Hematopoietic multipotent progenitor cell treated with erythropoietin and hydrocortisone succinate and interleukin-3 and kit ligand, for 17 days (in vitro differentiated cells): Measurements from ENCODE around the gene SLX4.

Experiments used
- DNase-seq: peaks from one replicate; pipeline ENCODE4 v3.0.0-alpha.2; 2015; ENCODE audit warnings: low spot score

SLX4 gene

DNA sequence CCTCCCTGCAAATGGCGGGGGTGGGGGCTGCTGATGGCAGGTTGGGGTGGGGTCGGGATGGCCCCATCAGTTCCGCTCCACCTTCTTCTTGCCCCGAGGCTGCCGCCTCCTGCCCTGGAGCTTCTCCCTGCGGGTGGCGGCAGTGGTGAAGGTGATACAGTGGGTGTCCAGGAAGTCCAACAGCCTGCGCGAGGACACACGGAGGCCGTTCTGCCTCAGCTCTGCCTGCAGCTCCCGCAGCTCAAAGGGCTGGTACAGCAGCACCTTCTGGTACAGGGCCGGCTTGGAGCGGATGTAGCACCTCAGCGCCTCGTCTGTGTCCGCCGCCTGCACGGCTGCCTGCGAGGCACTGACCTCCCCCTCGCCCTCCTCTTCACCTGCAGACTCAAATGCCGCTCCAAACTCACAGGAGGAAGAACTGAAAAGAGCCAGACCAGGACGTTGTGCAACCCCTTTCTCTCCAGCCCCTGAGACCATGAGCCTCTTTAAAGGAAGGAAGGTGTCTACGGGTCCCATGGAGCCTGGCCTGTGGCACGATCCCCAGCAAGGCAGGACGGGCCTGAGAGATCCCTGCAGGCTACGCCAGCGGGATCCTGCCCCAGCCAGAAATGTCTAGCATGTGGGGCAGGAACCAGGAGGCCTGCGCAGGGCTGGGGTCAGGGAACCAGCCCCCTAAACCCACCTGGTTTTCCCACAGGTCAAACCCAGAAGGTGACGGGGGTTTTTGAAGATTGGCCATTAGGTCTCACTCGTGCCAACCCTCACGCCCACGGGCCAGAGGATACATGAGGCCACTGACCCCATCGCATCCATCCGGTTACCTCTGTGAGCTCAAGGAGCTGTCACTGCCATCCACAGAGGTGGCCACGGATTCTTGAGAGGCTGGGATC, 28.9 kb downstream of the SLX4 start:
- no peak for DNase-seq

DNA sequence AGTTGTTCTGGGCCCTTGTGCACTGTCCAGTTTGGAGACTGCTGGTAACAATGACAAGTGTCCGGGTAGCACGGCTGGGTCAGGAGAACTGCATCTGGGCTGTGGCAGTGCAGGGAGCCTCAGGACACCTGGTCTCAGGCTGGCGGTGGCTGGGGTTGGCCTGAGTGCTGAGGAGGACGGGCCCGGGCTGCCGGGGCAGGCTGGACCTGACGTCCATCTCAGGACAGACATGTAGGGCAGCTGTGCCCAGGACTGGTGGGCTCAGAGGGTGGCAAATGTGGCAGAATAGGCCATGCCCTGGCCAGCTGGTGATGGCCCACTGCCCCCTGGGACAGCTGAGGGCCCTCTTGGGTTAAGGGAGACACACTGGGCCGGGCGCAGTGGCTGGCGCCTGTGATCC, 30.0 kb downstream of the SLX4 start:
- DNase-seq = no peak

DNA sequence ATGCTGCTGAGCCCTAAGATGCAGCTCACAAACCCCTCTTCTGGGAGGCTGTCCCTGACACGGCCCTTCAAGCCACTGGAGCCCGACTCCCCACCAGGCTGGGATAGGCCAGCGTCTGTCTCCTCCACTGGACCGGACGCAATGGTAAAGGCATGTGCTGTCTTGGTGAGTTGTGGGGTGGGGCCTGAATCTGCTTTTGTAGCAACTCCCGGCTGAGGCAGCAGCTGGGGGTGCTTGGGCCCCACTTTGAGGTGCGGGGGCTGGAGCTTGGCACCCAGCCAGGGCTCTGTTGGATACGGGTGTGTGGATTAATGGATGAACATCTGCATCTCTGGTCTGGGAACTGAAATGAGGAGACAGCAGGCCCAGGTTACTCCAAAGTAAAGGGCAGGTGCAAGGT, 30.7 kb downstream of the SLX4 start:
- DNase-seq = no peak

DNA sequence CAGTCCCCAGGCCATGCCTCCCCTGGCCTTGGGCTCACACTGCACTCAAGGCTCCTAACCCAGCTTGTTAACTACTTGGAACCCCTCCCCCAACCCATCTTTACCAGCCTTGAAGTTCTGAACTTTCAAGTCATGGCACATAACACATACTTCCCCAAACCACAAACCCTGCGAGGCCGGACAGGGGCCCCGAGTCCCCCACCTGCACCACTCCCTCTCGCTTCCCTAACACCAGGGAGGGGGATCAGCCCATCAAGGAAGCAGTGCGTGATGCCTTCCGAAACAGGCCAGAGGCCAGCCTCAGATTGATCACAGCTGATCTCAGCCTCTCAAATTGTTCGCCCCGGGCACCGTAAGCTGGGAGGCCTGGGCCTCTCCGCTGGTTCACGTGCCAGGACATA, 31.2 kb downstream of the SLX4 start:
- DNase-seq = no peak

DNA sequence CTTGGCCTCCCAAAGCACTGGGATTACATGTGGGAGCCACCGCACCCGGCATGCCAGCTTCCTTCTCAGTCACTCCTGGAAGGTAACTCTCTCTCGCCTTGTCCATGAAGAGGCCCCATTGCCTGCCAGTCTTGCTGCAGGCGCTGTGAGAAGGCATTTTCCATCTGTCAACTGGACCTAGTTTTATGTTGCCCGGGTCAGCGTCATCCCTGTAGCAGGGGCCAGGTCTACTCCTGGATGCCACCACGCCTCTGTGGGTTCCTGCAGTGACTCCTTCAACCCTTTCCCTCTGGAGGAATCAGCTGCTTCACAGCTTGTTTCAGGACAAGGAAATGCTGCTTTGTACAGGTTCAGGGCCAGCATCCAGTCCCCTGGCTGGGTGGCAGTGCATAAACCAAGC, 31.6 kb downstream of the SLX4 start:
- DNase-seq = no peak

DNA sequence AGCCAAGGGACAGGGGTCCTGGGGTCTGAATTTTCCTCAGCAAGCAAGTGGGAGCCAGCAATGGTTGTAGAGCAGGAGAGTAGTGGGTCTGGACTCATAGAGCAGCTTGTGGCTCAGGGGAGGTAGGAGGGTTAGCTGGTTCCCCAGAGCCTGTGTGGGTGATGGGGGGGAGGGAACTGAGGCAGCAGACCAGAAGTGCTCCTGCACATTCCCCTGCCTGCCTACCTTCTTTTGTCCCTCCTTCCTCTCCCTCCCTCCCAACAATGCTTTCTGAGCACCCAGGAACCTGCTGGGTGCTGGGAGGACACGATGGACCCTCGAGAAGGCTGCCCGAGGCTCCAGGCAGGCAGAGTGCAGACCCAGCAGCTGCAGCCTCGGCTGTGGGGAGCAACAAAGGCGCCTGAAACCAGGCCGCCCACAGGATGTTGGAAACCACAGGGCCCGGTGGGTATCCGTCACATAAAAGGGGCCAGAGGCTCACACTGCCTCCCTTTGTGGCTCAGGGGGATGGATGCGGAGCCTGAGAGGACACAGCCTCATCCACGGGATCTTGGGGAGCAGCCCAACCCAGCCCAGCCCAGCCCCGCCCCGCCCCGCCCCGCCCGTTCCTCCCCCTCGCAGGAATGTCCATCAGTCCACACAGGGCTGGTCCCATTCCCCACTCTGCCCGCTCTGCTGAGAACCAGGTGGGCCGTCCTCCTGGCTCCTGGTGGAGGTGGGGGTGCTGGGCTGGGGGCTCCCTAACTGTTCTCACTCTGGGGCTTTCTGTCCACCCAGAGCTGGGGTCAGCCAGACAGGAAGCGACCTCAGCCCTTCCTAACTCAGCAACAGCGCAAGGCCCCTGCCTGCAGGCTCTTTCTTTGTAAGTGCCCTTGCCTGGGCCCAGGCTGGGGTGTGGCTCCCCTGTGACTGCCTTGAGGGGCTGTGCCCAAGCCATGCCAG, 32.5 kb downstream of the SLX4 start:
- DNase-seq = no peak

DNA sequence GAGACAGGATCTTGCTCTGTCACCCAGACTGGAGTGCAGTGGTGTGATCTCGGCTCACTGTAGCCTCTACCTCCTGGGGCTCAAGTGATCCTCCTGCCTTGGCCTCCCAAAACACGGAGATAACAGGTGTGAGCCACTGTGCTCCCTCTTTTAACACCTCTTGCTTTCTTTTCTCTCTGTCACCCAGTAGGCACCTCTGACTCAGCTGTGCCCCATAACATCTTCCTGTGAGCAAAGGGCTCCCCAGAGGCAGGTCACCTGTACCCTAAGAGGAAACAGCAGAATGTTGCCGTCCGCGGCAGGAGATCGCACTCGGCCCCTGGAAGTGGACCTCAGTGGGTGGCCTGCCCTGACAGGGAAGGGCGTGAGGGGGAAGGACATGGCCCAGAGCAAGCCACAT, 33.3 kb downstream of the SLX4 start:
- no peak for DNase-seq

DNA sequence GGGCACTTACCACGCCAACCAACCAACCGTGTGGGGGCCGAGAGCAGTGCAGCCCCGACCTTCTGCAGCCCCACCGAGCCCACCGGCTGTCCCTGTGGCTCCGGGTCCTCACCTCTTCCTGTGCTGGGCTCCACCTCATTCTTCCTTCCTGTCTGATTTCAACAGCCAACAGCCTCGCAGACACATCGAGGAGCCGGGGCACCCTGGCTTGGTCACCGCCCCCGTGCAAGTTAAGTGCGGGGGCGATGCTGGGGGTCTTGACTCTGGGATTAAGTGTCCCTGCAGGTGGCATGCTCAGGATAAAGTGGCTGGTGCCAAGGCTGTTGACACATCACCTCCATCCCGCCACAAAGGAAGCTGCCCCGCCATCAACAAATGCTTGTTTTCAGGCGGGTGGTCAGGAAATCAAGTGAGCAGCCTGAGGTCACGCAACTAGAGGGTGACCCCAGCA, 34.1 kb downstream of the SLX4 start, which contains the start of gene NLRC3:
TSS of gene NLRC3 (minus strand) at position 102 of the 451 bp plus-strand sequence. CDS start 12,367 bp downstream, outside the sequence.
- DNase-seq = no peak

DNA sequence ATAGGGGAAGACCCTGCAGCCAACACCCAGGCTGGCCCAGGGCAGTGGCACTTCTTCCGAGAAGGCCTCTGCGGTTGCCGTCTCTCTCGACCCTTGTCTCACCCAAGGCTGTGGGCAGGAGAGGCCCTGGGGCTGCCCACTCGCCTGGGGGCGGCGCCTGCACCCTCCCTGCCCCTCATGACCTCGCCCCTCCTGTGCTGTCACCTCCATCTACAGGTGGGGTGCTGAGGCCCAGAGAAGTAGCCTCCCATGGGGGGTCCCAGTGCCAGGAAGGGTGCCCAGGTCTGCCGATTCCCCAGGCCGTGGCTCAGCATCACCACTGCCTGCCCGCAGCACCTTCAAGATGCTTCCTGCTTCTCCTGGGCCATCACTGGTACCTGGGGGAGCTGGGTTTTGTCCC, 35.2 kb downstream of the SLX4 start:
- no peak for DNase-seq

DNA sequence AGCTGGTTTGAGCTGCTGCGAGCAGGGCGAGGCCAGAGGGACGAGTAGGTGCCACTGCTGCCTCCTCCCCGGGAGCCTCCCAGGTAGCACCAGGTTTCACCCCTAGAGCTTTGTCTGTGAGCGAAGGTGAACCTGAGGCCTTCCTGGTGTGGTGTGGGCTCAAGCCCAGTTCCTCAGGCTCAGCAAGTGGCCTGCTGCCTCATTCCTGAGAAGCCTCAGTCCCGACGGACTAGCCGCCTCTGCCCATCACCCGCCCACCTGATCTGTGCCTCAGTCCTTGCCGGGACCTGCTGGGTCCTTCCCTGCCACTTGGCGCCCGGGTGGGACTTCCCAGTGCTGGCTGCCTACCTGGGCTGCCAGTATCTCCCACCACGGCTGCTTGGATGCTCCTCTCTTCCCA, 35.9 kb downstream of the SLX4 start:
- DNase-seq = no peak

DNA sequence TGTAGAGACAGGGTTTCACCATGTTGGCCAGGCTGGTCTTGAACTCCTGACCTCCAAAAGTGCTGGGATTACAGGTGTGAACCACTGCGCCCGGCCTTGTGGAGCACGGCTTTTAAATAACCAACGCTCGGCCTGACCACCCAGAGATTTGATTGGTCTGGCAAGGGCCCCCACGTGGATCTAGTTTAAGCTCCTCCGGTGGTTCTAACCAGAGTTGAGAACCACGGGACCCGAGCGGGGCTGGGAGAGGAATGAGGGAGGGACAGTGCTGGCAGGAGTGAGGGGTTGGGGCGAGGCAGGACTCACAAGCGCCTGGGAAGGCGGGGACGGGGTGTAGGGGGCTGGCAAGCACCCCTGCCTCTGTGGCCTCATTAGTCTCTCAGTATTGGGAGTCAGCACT, 37.2 kb downstream of the SLX4 start:
- no peak for DNase-seq

DNA sequence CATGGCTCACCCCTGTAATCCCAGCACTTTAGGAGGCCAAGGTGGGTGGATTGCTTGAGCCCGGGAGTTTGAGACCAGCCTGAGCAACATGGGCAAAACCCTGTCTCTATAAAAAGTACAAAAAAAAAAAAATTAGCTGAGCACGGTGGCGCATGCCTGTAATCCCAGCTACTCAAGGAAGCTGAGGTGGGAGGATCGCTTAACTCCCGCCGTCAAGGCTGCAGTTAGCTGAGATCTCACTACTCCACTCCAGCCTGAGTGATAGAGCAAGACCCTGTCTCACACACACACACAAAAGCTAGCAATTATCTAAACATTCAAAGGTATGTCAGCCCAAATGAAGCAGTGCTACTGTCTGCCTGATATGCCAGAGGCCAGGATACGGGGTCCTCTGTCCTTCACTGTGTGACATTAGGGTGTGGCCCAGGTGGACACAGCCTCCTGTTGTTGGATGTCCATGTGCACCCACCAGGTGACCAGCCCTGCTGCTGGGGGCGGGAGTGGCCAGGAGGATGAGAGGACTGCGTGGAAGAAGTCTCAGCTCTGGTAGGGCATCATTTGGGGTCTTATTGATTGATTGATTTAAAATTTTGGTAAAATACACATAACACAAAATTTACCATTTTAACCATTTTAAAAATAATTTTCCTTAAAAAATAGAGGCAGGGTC, 38.1 kb downstream of the SLX4 start:
- DNase-seq = no peak

DNA sequence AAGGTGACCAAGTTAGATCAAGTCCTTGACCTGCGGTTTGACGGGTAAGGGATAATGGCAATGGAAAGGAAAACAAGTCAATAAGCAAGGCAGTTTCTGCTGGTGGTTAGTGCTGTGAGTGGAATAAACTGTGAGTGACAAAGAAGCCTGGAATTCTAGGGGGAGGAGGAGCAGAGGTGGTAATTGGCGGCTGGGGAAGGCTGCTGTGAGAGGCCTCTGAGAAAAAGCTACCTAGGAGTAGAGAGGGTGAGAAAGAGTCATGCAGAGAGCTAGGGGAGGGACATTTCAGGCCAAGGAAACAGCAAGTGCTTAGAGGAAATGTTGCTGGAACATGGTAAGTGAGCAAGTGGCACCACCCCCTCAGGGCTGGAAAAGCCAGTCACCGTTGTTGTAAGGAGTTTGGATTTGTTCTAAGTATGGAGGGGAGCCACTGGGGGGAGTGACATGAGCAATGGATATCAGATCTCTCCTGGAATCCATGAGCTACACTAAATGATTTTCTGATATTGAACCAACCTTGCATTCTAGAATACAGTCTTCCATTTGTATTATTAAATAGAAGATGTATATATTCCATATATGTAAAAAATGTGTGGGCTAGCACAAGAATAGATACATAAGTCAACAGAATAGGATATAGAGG, 40.9 kb downstream of the SLX4 start:
- no peak for DNase-seq

DNA sequence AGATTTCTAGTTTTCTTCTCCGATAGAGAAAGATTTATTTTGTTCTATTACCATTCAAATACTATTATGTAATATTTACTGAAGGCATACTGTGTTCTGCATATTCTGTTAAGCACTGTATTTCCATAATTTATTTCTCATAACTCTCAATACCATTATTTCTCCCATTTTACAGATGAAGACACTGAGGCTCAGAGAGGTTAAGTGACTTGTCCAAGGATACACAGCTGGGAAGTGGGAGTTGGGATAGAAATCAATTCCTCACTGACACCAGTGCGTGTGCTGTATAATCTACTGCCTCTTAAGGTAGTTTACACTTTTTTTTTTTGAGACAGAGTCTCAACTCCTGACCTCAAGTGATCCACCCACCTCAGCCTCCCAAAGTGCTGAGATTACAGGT, 41.6 kb downstream of the SLX4 start:
- no peak for DNase-seq

DNA sequence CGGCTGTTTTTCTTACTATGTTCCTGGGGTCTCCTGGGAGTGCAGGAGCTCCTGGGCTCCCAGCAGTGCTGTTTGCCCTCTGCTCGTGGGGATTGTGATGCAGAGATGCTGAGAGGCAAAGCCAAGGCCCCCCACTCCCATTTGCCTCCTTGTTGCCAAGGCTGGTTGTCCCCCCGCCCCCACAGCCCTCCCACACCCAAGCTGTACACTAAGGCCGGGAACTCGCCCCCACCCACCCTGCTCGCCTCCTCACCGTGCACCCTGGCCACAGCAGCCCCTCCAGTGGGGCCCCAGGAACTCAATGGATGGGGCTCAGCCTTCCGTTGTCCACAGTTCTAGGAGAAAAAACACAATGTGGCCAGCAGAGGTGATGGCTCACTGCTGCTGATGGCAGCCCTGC, 44.4 kb downstream of the SLX4 start:
- no peak for DNase-seq

DNA sequence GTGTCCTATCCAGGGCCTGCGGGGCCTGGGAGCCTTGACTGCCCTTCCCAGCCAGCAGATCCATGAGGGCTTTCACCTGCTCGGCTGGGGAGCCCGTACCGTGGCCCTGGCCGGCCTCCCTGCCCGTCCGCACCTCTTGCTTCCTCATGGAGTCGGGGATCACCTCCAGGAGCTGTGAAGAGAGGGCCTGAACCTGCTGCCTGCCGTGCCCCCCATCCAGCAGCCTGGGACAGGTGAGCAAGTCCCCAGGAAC, 46.6 kb downstream of the SLX4 start:
- no peak for DNase-seq

DNA sequence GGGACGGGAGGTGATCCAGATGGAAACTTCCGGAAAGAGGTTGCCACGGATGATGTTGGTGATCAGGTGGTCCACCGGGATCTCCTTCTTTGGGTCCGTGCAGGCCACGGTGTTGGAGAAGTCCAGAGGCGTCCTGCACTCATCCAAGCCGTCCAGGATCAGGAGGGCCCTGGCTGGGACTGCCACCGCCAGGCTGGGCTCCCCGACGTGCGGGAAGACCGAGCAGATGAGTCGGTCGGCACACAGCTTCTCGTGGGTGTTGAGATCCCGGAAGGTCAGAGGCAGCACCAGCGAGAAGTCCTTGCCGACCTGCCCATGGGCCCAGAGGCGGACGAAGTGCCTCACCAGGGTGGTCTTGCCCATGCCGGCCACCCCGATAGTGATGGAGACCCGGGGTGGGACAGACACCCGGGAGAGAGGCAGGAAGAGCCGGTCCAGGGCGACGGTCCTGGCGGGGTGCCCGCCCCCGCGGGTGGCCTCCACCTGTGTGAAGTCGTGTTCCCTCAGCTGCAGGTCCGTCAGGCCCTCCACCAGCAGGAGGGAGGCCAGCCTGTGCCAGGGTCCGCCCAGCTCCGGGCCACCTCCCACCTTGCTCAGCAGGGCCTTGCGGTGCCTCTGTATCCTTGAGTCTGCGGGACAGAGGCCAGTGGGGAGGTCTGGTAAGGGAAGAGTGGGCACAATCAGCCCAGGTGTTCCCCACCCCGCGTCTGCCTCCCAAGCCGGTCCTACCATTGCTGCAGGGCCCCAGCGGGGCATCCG, 47.1 kb downstream of the SLX4 start:
- DNase-seq = no peak

DNA sequence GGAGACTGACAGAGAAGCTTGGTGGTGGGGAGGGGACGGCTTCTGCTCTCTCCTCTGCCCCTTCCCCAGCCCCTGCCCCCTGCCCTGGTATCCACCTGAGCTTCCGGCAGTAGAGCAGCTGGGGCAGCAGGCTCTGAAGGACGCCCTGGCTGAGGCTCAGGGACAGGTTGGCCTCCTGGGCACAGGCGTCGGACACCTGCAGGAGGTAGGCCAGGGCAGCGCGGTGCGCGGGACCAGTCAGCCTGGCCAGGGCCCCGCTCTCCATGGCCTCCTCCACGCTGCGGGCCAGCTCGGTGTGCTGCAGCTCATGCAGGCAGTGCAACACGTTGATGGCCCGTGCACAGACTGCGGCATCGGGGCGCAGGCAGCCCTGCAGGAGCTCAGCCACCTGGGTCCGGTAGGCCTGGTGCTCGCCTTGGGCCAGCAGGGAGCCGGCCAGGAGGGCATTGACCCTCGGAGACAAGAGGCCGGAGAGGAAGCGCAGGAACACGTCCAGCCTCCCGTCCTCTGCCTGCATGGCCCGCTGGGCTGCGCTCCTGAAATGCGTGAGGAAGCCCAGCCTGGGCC, 48.4 kb downstream of the SLX4 start:
- DNase-seq = no peak

DNA sequence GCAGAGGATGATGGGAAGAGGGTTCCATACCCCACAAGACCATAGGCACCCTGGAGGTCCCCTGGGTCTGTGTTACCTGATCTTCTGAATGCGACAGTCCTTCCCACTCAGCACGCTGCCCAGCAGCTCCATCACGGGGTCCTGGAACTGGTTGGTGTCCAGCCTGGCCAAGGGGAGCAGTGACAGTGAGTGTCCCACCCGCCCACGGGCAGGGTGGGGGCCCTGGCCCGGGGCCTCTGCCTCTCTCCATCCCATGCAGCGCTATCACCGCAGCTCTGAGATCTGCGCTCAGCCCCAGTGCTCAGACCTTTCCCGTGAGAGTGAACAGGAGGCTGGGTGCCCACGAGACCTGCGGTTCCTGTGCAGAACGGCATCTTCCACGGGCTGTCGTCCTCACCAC, 49.8 kb downstream of the SLX4 start:
- DNase-seq = no peak

DNA sequence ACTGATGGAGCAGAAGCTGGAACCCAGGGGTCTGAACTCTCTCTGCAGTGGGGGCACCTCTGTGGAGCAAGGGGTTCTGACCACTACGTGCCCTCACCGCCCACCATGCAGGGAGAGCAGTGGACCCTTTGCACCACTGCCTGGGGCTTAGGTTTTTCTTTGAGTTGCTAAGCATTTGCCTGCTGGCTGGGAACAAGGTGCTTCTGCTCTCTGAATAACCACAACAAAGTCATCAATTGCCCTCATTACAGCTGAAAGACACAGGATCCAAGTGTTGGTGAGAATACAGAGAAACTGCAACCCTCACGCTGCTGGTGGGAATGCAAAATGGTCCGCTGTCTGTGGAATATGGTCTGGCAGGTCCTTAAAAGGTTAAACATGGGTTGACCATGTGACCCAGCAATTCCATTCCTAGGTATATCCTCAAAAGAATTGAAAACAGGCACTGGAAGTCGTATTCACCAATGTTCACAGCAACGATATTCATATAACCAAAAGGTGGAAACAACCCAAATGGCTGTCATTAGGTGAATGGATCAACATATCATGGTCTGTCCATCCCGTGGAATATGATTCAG, 57.0 kb downstream of the SLX4 start:
- DNase-seq = no peak
